ENCODE data around the gene EDA.

DNA sequence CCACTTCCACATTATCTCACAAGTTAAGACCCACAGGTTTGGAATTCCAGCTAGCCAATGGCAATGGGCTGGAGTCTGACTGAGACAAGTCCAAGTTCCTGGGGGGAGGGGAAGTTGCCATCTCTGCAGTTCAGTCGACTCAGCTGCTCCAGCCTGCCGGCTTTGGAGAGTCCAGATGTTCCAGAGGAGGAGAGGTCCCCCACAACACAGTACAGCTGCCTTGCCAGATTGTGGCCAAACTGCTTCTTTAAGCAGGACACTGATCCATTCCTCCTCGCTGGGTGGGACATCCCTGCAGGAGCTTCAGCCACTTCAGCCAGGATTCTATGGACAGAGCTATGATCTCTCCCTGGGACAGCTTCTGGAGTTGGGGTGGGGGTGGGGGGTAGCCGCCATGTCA is 199.2 kb downstream of the EDA start:
- TF ChIP-seq, protein P1, sequence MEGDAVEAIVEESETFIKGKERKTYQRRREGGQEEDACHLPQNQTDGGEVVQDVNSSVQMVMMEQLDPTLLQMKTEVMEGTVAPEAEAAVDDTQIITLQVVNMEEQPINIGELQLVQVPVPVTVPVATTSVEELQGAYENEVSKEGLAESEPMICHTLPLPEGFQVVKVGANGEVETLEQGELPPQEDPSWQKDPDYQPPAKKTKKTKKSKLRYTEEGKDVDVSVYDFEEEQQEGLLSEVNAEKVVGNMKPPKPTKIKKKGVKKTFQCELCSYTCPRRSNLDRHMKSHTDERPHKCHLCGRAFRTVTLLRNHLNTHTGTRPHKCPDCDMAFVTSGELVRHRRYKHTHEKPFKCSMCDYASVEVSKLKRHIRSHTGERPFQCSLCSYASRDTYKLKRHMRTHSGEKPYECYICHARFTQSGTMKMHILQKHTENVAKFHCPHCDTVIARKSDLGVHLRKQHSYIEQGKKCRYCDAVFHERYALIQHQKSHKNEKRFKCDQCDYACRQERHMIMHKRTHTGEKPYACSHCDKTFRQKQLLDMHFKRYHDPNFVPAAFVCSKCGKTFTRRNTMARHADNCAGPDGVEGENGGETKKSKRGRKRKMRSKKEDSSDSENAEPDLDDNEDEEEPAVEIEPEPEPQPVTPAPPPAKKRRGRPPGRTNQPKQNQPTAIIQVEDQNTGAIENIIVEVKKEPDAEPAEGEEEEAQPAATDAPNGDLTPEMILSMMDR (IDR thresholded peaks at IDR 0.05 in 4 of 5, conservative IDR thresholded peaks at IDR 0.05 in 1 of 5): no peak
- TF ChIP-seq POLR2A (IDR thresholded peaks at IDR 0.05): no peak

All from gastrocnemius medialis (tissue), 4 donors.